ENCODE results near the gene SLC9A8.

GRCh38 chr20:49935746-49936152 is 123.1 kb downstream of the SLC9A8 start:
- no peak for TF ChIP-seq CTCF (IDR thresholded peaks at IDR 0.05)
- TF ChIP-seq ZFX (IDR thresholded peaks at IDR 0.05; ENCODE audit: borderline replicate concordance): no peak
